IMR-90 (cell line): ENCODE measurements around the gene PHB1. TPM values are rescaled to one million over a fixed set of nuclear protein-coding genes. Genes with fewer than 3 reads are reported as not detected.

Experiments used
- ATAC-seq: fragments of 200-7000 bp; cut with Tn5 transposase; 2 replicates; pipeline ENCODE4 v1.9.1; 2020; ENCODE audit warnings: low read depth, mild to moderate bottlenecking, moderate library complexity
- BruUV-seq: library from RNA; stranded (reverse); fragments of 400-500 nt; replicated peaks from 2 replicates; lab custom pipeline; 2021; lab: Mats Ljungman, UMichigan
- CTCF ChIA-PET: fragments of 300-600 bp; formaldehyde crosslinking; extraction: SDS; loops from one replicate; lab custom pipeline; 2021; ENCODE audit warnings: antibody characterized with exemption; lab: Yijun Ruan, JAX
- POLR2A ChIA-PET: fragments of 300-600 bp; sonication (Branson Sonifier 250); formaldehyde crosslinking; loops from one replicate; lab custom pipeline; 2022; ENCODE audit warnings: antibody characterized with exemption; ENCODE audit not compliant: unreplicated experiment; lab: Charles Lee
- DNase-seq: peaks from one replicate; pipeline ENCODE4 v3.0.0; 2013
- H2AFZ ChIP-seq: replicated peaks from 2 replicates; pipeline ENCODE3; 2013; ENCODE audit warnings: low read length, mild to moderate bottlenecking; ENCODE audit not compliant: poor library complexity
- H2AK5ac ChIP-seq: 2 replicates; pipeline ENCODE4 v1.6.1; 2013; ENCODE audit warnings: low read depth, low read length, inconsistent platforms
- H2AK9ac ChIP-seq: replicated peaks from 2 replicates; pipeline ENCODE3; 2013; ENCODE audit warnings: mild to moderate bottlenecking, low read depth, low read length, moderate library complexity; ENCODE audit not compliant: poor library complexity
- H2BK120ac ChIP-seq: 2 replicates; pipeline ENCODE4 v1.6.1; 2013; ENCODE audit warnings: low read depth, low read length, inconsistent platforms
- H2BK15ac ChIP-seq: 3 replicates; pipeline ENCODE4 v1.6.1; 2013; ENCODE audit warnings: low read depth, low read length, inconsistent platforms
- H2BK20ac ChIP-seq: 2 replicates; pipeline ENCODE4 v1.6.1; 2013; ENCODE audit warnings: low read depth, mild to moderate bottlenecking, inconsistent platforms, low read length, moderate library complexity
- H2BK5ac ChIP-seq: 2 replicates; pipeline ENCODE4 v1.6.1; 2013; ENCODE audit warnings: mild to moderate bottlenecking, low read depth, low read length, inconsistent platforms; ENCODE audit not compliant: poor library complexity, severe bottlenecking
- H3K14ac ChIP-seq: replicated peaks from 2 replicates; pipeline ENCODE4 v1.6.1; 2013; ENCODE audit warnings: low read depth, low read length, inconsistent platforms
- H3K18ac ChIP-seq: 2 replicates; pipeline ENCODE4 v1.6.1; 2013; ENCODE audit warnings: low read depth, low read length, control low read depth
- H3K23ac ChIP-seq: 2 replicates; pipeline ENCODE4 v1.6.1; 2013; ENCODE audit warnings: low read depth, low read length, inconsistent platforms
- H3K27ac ChIP-seq: 2 replicates; pipeline ENCODE4 v1.5.1; 2013; ENCODE audit warnings: mild to moderate bottlenecking, control low read depth, low read length; ENCODE audit not compliant: insufficient read depth
- H3K27me3 ChIP-seq: 2 replicates; pipeline ENCODE4 v1.6.1; 2013; ENCODE audit warnings: low read length; ENCODE audit not compliant: control insufficient read depth, insufficient read depth
- H3K36me3 ChIP-seq: 2 replicates; pipeline ENCODE4 v1.6.1; 2013; ENCODE audit warnings: low read length, mixed read lengths; ENCODE audit not compliant: control insufficient read depth, insufficient read depth
- H3K4ac ChIP-seq: 2 replicates; pipeline ENCODE4 v1.6.1; 2013; ENCODE audit warnings: low read depth, low read length, inconsistent platforms
- H3K4me1 ChIP-seq: 2 replicates; pipeline ENCODE4 v1.6.1; 2013; ENCODE audit warnings: low read length, mixed read lengths; ENCODE audit not compliant: control insufficient read depth, insufficient read depth
- H3K4me2 ChIP-seq: 2 replicates; pipeline ENCODE4 v1.6.1; 2013; ENCODE audit warnings: low read depth, mild to moderate bottlenecking, control low read depth, low read length, moderate library complexity
- H3K4me3 ChIP-seq: 2 replicates; pipeline ENCODE4 v1.5.1; 2013; ENCODE audit warnings: low read depth, mild to moderate bottlenecking, control low read depth, low read length, moderate library complexity; ENCODE audit not compliant: insufficient read depth
- H3K56ac ChIP-seq: 2 replicates; pipeline ENCODE4 v1.6.1; 2013; ENCODE audit warnings: low read length, inconsistent platforms; ENCODE audit not compliant: insufficient read depth; ENCODE audit errors: extremely low read depth
- H3K79me1 ChIP-seq, 2 experiments: 2 replicates each; pipeline ENCODE4 v1.6.1; 2013; ENCODE audit warnings: low read length in 2 of 2, inconsistent platforms in 1 of 2, low read depth in 1 of 2
- H3K9ac ChIP-seq: 2 replicates; pipeline ENCODE4 v1.6.1; 2013; ENCODE audit warnings: low read depth, low read length, control low read depth
- H3K9me1 ChIP-seq: 2 replicates; pipeline ENCODE4 v1.6.1; 2013; ENCODE audit warnings: low read length, inconsistent platforms; ENCODE audit not compliant: insufficient read depth
- H3K9me3 ChIP-seq: 2 replicates; pipeline ENCODE4 v1.6.1; 2013; ENCODE audit warnings: low read length; ENCODE audit not compliant: control insufficient read depth, insufficient read depth
- H4K20me1 ChIP-seq: 2 replicates; pipeline ENCODE4 v1.6.1; 2013; ENCODE audit warnings: low read length, inconsistent platforms; ENCODE audit not compliant: insufficient read depth
- H4K5ac ChIP-seq: 2 replicates; pipeline ENCODE4 v1.6.1; 2013; ENCODE audit warnings: mild to moderate bottlenecking, low read depth, low read length, control low read depth
- H4K8ac ChIP-seq, 2 experiments: 2 replicates each; pipeline ENCODE4 v1.6.1; 2013; ENCODE audit warnings: low read depth in 2 of 2, low read length in 2 of 2, control low read depth in 1 of 2, inconsistent platforms in 1 of 2
- H4K91ac ChIP-seq: 2 replicates; pipeline ENCODE4 v1.6.1; 2013; ENCODE audit warnings: low read depth, low read length, inconsistent platforms; ENCODE audit not compliant: insufficient read depth
- BHLHE40 ChIP-seq: fragments of 150-350 bp; IDR thresholded peaks from 2 replicates; pipeline ENCODE4 v1.6.1; 2016; ENCODE audit warnings: mild to moderate bottlenecking, low read depth, low read length
- MXI1 ChIP-seq: IDR thresholded peaks from 2 replicates; pipeline ENCODE4 v1.6.1; 2012; ENCODE audit warnings: low read depth, mild to moderate bottlenecking, low read length, moderate library complexity, borderline replicate concordance
- WGBS, 2 experiments: methylation state at CpG; one replicate each; pipeline versions ENCODE4 v1.1.5 to v1.1.7; 2013; ENCODE audit warnings: missing lambda C conversion rate in 2 of 2; ENCODE audit not compliant: insufficient read length in 1 of 2; ENCODE audit errors: extremely low coverage in 2 of 2; 5-methylcytosine and 5-hydroxymethylcytosine counted together
- dilution Hi-C: fragments of 300-500 bp; cut with HindIII; formaldehyde crosslinking; loops from one replicate; pipeline ENCODE4 v1.14.3; 2018; ENCODE audit warnings: low sequenced_read_pairs; ENCODE audit not compliant: unreplicated experiment
- in situ Hi-C: fragments of 300-500 bp; cut with MboI; formaldehyde crosslinking; loops from 3 replicates; pipeline ENCODE4 v1.14.3; 2019; ENCODE audit warnings: low sequenced_read_pairs, inconsistent platforms, mixed read lengths
- intact Hi-C: fragments of 100-400 bp; cut with micrococcal nuclease; formaldehyde crosslinking; loops from 2 replicates; pipeline ENCODE4 v1.10.0; 2022
- polyA plus RNA-seq, 3 experiments: library from polyadenylated mRNA; depleted of rRNA; stranded (reverse); fragments of >200 nt; gene quantifications; 2 replicates each; pipeline ENCODE4 v1.2.3, GENCODE V29; 2012; ENCODE audit warnings: low replicate concordance in 1 of 3
- total RNA-seq: library from RNA; depleted of rRNA; stranded (reverse); fragments of >200 nt; gene quantifications from 2 replicates; pipeline ENCODE4 v1.2.3, GENCODE V29; 2012

Gene PHB1
- total and polyA plus RNA-seq, 2 of the 4 experiments (the other 2 are of a cell fraction) = 283 to 294 TPM

DNA sequence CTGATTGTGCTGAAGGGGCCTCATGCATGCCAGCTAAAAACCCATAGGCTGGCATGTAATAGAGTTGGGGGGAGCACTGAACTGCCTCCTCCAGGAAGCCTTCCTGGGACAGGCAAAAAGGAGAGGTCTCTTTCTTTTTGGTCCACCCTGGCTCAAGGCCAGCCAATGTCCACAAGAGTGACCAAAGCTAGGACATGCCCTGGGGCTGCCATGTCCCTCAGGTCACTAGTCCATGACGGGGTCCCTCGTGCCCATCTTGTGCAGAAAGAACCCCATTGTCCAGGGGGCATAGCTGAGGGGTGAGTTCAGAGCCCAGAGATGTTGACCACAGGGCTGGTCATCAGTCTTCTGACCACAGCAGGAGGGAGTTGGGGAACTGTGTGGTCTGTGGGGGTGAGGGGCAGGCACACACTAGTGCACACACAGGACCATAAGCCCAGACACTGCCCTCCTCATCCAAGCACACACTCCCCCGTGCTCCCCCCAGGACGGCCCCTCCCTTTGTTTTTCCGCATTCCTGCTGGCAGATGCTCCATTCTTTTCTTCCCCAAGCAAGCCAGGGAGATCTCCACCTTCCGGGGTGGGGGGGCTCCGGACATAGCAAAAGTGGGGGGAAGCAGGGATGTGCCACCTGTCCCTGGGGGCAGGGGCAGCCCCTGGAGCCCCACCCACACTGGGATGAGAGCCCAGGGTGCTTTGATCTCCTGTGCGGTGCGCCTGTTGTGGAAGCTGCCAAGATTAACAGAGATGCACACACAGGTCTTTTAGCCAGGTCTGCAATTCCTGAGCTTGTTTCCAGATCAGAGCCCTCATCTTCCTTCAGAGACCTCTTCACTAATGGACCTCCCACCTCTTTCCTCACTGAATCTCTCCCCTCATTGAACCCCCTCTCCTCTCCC is 25.2 kb upstream of the PHB1 start:
- dilution Hi-C loops = no loop called here
- Histone ChIP-seq H2BK20ac (no peak overlapping the region), H2AK5ac (no peak overlapping the region), H2BK5ac (no peak overlapping the region), H3K9ac (no peak overlapping the region), H3K79me1 (no peaks in the 10 kb centered on the region), H2BK15ac (no peak overlapping the region), H2AK9ac (no peak overlapping the region), H3K9me3 (no peaks in the 10 kb centered on the region), H4K5ac (no peak overlapping the region), H3K4ac (no peak overlapping the region), H2BK120ac (no peak overlapping the region), H3K4me3 (no peak overlapping the region), H2AFZ (peak overlapping the region; percentile 35), H3K27ac (no peak overlapping the region), H3K4me2 (no peak overlapping the region), H3K23ac (no peak overlapping the region), H3K36me3 (no peaks in the 10 kb centered on the region), H3K14ac (no peak overlapping the region), H3K18ac (no peak overlapping the region), H3K56ac (no peak overlapping the region), H3K4me1 (peaks cover 3% of the 10 kb centered on the region; the same call in 1 of the 2 replicates), H4K91ac (no peak overlapping the region), H3K27me3 (peaks cover 61% of the 10 kb centered on the region), H3K9me1 (0 out of 2 replicates have a peak, but pooled peaks cover 2% of the 10 kb centered on the region), H4K8ac (no peak overlapping the region), H4K20me1 (no peaks in the 10 kb centered on the region)
- ATAC-seq = no peak
- peak; percentile 37 for DNase-seq
- in situ Hi-C loops = loop anchor here (5.0 kb wide), 1 partner anchor 112 kb away; no protein-coding TSS in a partner anchor
- BruUV-seq = no TSS peak
- TF ChIP-seq MXI1 (no peak), BHLHE40 (peak; percentile 25; the same call in 1 of the 2 replicates)
- 43% methylated on average over 3 of the region's 9 CpGs; no CpG with 5 or more reads in 1 of the 2 experiments for WGBS, 2 experiments
- intact Hi-C loops = no loop called here
- ChIA-PET POLR2A (no interaction called here), CTCF (no interaction called here)
